Erythroblast (primary cell): ENCODE measurements around the gene SNCAIP.

Experiments
- GATA1 ChIP-seq: IDR thresholded peaks from 2 replicates; pipeline ENCODE4 v1.6.1; 2011; ENCODE audit warnings: low read depth, mild to moderate bottlenecking, control low read depth, low read length, moderate library complexity
- POLR2A ChIP-seq: IDR thresholded peaks from 2 replicates; pipeline ENCODE4 v1.6.1; 2011; ENCODE audit warnings: mild to moderate bottlenecking, low read length

- TF ChIP-seq POLR2A (no peak), GATA1 (no peak)
Measured at GRCh38 chr5:122413722-122414121, 101.7 kb downstream of the SNCAIP start.
